HG03571 (cell line): Measurements from ENCODE around the gene ANKRD44.

Source experiments
- ATAC-seq: cut with Tn5 transposase; IDR thresholded peaks from one replicate; pipeline ENCODE4 v1.9.1; 2021; ENCODE audit not compliant: unreplicated experiment

ANKRD44 gene

DNA sequence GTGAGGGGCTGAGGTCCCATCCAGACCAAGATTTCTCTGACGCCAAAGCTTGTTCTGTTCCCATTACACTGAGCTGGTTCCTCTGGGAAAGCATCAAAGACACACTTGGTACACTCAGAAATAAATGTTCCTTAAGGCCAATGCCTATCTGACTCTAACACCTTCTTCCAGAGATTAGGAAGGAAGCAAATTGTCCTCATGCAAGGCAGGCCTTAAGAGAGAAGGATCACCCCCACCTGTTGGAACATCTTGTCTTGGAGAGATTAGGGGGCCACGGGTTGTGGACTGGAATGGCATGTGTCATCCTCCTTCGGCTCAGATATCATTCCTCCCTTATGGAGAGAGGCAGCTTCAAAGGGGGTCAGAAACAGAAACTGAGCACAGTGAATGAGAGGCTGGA, 100.2 kb downstream of the ANKRD44 start:
- ATAC-seq = no peak

DNA sequence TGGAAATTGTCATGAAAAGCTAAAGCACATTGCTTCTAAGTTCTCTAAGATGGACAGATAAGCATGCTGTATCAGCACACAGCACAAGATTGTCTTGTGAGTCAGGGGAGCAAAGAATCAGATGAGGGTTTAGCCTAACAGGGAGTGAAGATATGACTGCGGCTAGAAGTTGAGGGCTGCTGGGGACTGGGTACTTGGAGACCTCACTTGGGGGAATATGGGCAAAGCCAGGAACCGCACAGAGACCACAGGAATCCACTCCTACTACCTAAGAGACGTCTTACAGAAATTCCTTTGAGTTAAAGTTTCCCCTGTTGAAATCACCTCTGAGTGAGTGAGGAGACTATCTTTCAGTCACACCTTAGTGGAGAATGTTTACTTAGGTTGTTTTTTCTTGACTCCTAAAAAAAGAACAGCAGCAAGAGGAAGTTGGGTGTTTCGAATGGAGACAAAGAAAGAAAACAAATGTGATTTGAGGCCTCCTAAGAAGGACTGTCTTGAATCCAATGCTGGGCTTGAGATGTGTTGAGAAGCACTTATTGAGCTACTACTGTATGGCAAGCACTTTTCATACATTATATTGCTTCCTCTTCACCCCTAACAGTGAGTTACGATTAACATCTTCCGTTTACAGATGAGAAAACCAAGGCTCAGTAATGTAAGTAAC, 100.7 kb downstream of the ANKRD44 start:
- peak; percentile 36 for ATAC-seq

DNA sequence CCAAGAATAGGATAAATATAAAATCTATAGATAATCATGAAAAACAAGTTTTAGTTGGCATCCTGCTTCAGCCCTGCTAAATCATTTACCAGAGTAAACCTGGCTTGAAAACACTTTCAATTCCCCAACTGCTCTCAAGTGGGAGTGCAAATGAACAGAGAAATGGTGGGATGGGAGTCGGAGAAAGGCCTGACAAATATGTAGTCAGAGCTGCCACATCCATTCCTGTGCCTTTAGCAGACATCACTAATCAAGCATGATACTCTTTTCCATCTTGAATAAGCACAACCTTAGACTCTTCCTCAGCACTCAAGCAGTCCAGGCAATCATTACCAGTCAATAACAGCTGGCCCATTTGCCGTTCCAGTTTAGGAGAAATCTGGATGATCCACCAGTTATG, 101.3 kb downstream of the ANKRD44 start:
- peak; percentile 27 for ATAC-seq

- ATAC-seq = no peak
These were observed 101.7 kb downstream of the ANKRD44 start for GRCh38 chr2:197208841-197209240.

GRCh38 chr2:197208024-197208423, 102.6 kb downstream of the ANKRD44 start:
- ATAC-seq = no peak

DNA sequence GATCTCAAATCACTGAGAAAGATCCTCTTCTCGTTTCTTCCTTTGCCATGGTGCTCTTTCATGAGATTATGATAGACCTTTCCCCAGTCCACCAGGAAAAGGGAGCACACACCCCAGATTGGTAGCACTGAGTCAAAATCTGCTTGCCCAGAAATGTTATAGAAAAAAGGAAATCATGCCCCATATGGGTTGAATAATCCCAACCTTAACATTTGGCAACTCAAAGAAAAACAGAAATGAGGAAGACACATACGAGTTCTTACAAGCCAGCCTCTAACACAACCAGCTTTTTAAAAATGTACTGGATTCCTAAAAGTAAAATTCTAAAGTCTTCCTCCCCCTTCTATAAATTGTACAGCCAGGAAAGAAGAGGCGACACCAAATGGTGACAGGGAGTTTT, 103.0 kb downstream of the ANKRD44 start:
- no peak for ATAC-seq

DNA sequence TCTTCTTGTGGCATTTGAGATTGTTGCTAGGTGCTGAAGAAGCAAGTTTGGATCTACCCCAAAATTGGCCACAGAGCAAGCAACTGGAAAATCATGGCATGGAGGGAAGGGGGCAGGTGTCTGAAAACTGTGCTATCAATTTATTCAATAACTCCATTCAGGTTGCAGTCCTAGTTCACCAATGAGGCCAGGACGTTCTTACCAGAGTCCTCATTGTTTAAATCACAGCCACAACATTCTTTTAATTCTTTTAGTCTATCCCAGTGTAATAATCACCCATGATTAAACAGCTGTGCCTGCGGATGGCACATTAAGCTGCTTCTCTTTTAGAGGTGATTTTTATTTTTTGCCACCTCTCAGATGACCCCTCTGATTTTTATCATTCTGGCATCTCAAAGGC, 103.5 kb downstream of the ANKRD44 start:
- ATAC-seq = no peak

GRCh38 chr2:197205585-197206215, 104.9 kb downstream of the ANKRD44 start:
- ATAC-seq = peak; percentile 51

GRCh38 chr2:197204519-197205250, 105.9 kb downstream of the ANKRD44 start:
- ATAC-seq = no peak

GRCh38 chr2:197201874-197202273, 108.7 kb downstream of the ANKRD44 start:
- ATAC-seq = no peak

- ATAC-seq = no peak
These were observed 109.9 kb downstream of the ANKRD44 start for GRCh38 chr2:197200762-197201058.

GRCh38 chr2:197200051-197200761, 110.4 kb downstream of the ANKRD44 start:
- ATAC-seq = no peak

DNA sequence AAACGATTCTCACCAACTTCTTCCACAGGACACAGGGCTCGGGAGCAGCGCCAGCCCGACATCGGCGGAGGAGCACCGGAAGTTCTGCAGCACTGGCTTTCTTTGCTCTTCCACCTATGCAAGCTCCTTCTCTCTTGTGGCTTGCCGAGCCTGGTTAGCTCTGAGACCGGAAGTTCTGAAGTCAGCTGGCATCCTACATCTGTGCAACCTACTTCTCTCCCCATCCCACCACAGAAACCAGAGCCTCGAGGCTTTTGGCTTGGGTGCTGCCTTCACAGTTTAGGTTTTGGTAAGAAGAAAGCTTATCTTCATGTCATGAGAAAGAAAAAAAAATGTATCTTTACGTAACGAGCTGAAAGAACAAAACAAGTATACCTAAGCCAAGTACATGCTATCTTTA, 111.7 kb downstream of the ANKRD44 start:
- peak; percentile 98 for ATAC-seq

DNA sequence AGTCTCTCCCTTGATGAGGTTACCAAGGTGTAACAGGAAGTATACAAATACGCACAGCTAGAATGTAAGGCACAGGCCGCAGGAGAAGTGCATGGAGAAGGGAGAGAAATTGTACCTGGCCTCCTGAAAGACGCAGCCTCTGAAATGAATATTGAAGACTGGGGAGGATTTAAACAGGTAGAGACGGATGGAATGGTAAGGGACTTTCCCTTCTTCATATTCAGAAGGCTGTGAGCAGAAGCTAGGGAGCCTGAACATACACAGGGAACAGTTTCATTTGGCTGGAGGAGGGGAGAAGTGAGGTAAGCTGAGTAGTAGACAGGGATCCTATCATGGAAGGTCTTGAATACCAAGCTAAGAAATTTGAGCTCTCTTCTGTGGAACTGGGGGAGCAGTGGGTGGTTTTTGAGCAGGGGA, 112.7 kb downstream of the ANKRD44 start:
- no peak for ATAC-seq

GRCh38 chr2:197196541-197197180, 113.9 kb downstream of the ANKRD44 start:
- no peak for ATAC-seq

- ATAC-seq = no peak
These were observed 115.1 kb downstream of the ANKRD44 start for GRCh38 chr2:197195518-197195917.

DNA sequence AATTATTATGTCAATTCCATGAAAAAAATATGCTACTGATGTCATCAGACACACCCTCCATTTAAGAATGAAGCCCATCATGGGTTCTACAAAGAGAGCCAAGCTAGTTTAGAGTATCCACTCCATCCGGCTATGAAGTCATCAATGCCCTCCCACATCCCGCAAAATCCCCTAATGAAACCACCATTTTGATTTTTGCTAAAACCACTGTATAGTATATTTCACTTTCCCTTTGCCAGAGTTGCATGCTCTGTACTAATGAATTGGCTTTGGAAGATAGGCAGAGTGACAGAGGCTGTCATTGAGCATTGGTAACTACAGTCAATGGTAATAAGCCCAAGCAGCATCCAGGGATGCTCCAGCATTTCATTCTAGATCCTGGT, 118.6 kb downstream of the ANKRD44 start:
- ATAC-seq = peak; percentile 80

DNA sequence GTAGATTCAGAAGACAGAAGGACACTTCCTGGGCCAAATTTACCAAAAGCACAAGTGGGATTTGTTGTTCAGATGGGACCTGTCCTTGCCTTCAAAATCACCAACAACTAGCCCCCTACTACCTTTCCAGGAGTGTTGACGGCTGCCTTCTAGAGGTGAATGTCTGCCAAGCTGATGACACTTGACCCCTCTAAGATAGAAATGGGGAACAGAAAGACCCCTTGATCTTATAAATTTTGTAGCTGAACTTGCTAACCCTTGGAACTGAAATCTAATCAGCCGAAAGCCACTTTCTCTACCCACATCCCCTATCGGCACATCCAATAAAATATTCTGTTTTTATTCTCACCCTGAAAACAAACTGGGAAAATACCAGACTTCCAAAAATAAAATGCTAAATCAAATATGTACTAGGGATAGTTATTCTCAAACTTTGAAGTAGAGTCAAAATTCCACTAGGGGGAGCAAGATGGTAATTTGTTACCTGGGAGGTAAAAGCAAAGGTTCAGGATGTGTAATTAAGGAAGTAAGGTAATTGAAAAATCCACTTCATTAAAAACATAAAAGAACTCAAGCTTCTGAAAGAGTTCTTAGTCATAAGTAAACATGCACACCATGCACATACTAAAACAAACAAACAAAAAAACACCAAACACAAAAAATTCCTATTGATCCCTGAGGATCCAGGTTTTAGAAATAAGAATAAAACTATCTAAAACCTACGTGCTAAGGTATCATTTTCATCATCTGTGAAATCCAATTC, 119.2 kb downstream of the ANKRD44 start:
- peak; percentile 48 for ATAC-seq

DNA sequence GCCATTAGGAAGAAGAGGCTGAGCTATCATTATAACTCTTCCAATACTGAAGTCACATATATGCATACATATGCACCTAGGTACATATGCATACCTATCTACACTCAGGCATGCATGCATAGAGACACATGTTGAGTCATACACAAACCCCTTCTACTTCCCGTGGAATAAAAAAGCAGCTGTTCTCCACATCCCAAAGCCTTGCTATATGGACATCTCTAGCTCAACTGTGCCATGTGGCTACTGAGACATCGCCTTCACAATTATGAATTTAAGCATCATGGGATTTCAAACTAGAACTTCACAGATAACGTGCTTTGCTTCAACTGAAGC, 120.5 kb downstream of the ANKRD44 start:
- ATAC-seq = no peak

DNA sequence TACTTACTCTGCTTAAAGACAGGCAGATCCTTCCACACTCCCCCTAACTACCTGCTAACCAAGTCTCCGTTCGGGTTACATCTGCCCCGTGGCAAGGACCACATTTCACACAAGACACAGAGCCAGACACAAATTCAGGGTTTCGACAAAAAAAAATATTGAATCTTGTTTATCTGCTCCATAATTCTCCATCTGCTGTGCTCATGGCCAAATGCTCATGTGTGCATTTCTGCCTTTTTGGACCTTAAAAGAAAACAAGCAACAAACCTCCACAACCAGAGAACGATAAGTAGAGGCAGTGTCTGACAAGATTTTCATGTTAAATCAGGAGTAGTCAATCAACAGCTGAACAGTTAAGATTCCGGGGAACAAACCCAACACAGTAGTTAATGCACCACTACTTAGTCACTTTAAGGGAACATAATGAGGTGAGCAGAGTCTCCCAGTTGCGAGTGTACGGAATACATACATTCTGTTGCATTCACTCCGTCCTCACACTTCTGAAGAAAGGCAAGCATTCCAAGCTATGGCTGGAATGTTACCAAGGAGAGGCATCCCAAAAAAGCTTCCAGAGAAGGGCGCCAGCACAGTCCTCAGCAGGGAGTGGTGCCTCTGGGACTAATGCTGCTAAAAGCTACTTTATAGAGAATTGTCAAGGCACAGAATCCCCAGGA, 121.0 kb downstream of the ANKRD44 start:
- no peak for ATAC-seq
